Activated CD8-positive, alpha-beta memory T cell treated with anti-CD3 and anti-CD28 coated beads, Interleukin-2, amount 10 ng/mL, durations not matched to agents 7 days and 5 days (primary cell): ENCODE results near the gene NSMCE1. TPM values are rescaled to one million over a fixed set of nuclear protein-coding genes. Genes with fewer than 3 reads are reported as not detected.

Source experiments
- ATAC-seq: fragments of 150-1000 bp; cut with Tn5 transposase; one replicate; pipeline ENCODE4 v1.10.0; 2021; ENCODE audit warnings: moderate library complexity
- CTCF ChIA-PET: fragments of 350-600 bp; sonication (Branson Sonifier 250); formaldehyde crosslinking; loops from one replicate; lab custom pipeline; 2021; ENCODE audit warnings: antibody characterized with exemption; lab: Charles Lee
- DNase-seq: peaks from one replicate; pipeline ENCODE4 v3.0.0-alpha.2; 2020
- H3K27ac Mint-ChIP-seq: one replicate; pipeline ENCODE4 v1.8.0; 2021; ENCODE audit warnings: mild to moderate bottlenecking, mixed read lengths
- H3K27me3 Mint-ChIP-seq: one replicate; pipeline ENCODE4 v1.8.0; 2021; ENCODE audit warnings: mixed read lengths
- H3K36me3 Mint-ChIP-seq: one replicate; pipeline ENCODE4 v1.8.0; 2021; ENCODE audit warnings: mild to moderate bottlenecking, mixed read lengths
- H3K4me1 Mint-ChIP-seq: one replicate; pipeline ENCODE4 v1.8.0; 2021; ENCODE audit warnings: mixed read lengths
- H3K4me3 Mint-ChIP-seq: one replicate; pipeline ENCODE4 v1.8.0; 2021; ENCODE audit warnings: mild to moderate bottlenecking, moderate library complexity, mixed read lengths
- H3K9me3 Mint-ChIP-seq: one replicate; pipeline ENCODE4 v1.8.0; 2022; ENCODE audit warnings: low read depth, mixed read lengths
- total RNA-seq, 2 experiments: library from RNA; stranded (reverse); gene quantifications; one replicate each; pipeline ENCODE4 v1.2.3, GENCODE V29; 2021

Gene NSMCE1, protein sequence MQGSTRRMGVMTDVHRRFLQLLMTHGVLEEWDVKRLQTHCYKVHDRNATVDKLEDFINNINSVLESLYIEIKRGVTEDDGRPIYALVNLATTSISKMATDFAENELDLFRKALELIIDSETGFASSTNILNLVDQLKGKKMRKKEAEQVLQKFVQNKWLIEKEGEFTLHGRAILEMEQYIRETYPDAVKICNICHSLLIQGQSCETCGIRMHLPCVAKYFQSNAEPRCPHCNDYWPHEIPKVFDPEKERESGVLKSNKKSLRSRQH
- total RNA-seq, result 10 to 100 TPM; 75.9 to 94.0 TPM

DNA sequence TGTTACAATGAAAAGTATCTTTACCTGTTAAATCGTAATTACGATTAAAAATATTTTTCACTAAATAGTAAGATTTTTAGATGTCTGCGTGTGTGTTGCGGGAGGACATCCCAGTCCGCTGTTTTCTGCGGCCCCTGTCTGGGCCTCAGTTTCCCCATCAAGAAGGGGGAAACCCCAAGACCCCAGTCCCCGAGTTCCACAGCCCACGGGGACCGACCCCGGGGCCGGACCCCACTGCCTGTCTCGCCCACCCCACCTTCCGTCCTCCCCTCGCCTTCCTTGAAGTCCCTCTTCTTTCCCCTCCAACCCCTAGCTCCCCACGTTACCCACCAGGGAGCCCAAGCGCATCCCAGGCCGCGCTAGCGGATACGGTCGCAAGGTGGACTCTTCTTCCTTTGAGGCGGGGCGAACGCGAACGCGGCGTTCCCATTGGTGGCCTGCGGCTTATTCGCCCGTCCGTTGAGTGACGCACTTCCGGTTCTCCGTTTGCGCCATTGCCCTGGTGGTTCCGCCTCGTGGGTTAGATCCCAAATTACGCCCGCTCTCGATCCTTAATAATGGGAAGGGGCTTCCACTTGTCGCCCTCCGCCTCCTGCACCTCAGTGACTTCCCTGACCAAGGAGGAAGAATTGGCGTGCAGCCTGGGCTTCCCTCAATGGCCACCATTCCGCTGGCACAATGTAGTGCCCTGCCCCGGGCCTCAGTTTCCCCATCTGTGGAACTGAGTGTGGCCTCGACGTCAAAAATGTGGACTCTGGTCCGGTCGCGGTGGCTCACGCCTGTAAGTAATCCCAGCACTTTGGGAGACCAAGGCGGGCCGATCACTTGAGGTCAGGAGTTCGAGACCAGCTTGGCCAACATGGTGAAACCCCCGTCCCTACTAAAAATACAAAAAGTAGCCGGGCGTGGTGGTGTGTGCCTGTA lies at the start of gene NSMCE1:
TSS of gene NSMCE1 (minus strand) at position 397 of the 924 bp plus-strand sequence. CDS start 11,202 bp downstream, outside the sequence.
- H3K4me3 Mint-ChIP-seq, result peak within 1 kb of the TSS; percentile 83
- DNase-seq, result peak; percentile 98
- peak; percentile 100 for ATAC-seq
- peaks cover 33% of the 10 kb centered on the region for H3K36me3 Mint-ChIP-seq
- CTCF ChIA-PET, result interaction anchor here (0.9 to 3.0 kb wide), 9 partner anchors 8 to 87 kb away, joined by 3 to 20 read pairs (median 4); no protein-coding TSS in a partner anchor
- H3K4me1 Mint-ChIP-seq, result peaks cover 72% of the 10 kb centered on the region
- peak within 1 kb of the TSS; percentile 96 for H3K27ac Mint-ChIP-seq
- no peaks in the 10 kb centered on the region for H3K9me3 Mint-ChIP-seq
- H3K27me3 Mint-ChIP-seq, result no peaks in the 10 kb centered on the region

DNA sequence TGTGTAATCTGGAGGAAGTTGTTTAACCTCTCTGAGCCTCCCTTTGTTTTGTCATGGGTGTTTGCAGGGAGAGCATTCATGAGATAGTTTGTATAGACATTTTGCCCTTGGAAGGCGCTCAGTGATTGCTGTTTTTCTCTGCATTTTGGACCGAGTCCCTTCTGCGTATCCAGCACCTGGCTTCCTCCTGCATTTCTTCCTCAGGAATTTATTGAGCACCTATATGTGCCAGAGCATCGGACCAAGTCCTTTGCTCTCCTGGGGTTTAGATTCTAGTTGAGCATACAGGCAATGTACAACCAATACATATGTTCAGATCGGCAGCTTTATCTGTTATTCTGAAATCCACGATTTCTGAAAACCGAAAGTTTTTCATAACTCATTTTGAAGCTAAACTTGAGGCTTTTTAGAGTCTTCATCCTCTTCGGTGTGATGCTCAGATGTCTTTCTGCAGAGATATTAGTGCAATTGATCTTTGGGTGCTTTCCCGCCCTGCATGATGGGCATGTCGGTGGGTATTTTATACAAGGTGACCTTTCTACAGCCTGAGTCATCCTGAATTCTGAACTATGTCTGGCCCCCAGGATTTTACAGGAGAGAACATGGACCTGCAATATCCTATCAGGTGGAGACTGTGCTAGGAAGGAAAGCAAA lies 49.3 kb upstream of the NSMCE1 start:
- ATAC-seq, result no peak

DNA sequence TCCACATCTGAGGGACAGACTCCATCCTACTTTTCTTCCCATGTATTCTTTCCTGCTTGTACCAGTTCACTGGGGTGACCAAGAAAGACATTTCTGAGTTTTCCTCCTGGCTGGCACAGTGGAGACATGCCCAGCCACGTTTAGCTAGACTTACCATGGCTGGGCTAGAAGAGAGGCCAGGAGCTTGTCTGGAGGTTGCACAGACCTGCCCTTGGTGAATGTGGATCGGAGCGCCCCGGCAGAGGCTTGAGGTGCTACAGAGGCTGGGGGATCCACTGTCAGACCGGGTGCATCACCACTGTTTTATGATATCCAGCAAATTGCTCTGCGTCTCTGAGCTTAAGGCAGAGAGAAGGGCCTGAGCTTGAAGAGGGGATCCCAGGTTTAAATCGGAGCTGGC lies 48.7 kb upstream of the NSMCE1 start:
- CTCF ChIA-PET, result interaction anchor here (0.8 to 6.7 kb wide), 15 partner anchors 9 to 143 kb away, joined by 3 to 116 read pairs (median 5); partner anchors contain the start of genes IL21R, KDM8 and NSMCE1
- DNase-seq (no peak), ATAC-seq (no peak)
- H3K27ac Mint-ChIP-seq, result peak overlapping the region; percentile 94
- no peaks in the 10 kb centered on the region for H3K9me3 Mint-ChIP-seq
- peaks cover 72% of the 10 kb centered on the region for H3K4me1 Mint-ChIP-seq
- peak overlapping the region; percentile 94 for H3K4me3 Mint-ChIP-seq
- peaks cover 56% of the 10 kb centered on the region for H3K36me3 Mint-ChIP-seq
- H3K27me3 Mint-ChIP-seq, result no peaks in the 10 kb centered on the region

More for the DNA sequence above, 49.3 kb upstream of the NSMCE1 start:
- no peak for DNase-seq
- Mint-ChIP-seq H3K27ac (peak overlapping the region; percentile 94), H3K4me1 (peaks cover 74% of the 10 kb centered on the region), H3K36me3 (peaks cover 60% of the 10 kb centered on the region), H3K9me3 (no peaks in the 10 kb centered on the region), H3K27me3 (no peaks in the 10 kb centered on the region), H3K4me3 (peak overlapping the region; percentile 94)
- CTCF ChIA-PET, result interaction anchor here (0.9 to 6.7 kb wide), 16 partner anchors 9 to 144 kb away, joined by 3 to 116 read pairs (median 5); partner anchors contain the start of genes IL21R and NSMCE1

DNA sequence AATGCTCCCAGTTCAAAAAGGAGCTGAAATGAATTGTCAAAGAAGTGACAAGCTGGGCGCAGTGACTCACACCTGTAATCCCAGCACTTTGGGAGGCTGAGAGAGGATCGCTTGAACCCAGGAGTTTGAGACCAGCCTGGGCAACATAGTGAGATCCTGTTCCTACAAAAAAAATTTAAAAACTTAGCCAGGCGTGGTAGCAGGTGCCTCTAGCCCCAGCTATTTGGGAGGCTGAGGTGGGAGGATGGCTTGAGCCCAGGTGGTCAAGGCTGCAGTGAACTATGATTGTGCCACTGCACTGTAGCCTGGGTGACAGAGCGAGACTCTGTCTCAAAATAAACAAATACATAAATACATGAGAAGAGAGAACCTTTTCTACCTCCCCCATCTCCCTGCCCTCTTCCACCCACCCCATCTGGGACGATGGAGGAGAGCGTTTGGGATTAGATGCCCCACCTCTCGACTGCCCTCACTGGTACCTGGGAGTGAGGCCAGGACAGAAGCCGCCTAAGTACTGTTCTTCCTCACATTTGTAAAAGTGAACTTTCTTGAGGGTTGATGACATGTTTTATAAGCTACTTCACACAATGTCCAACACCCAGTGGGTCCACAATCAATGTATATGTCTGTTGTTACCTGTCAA lies 47.6 kb upstream of the NSMCE1 start:
- peak overlapping the region; percentile 94 for H3K4me3 Mint-ChIP-seq
- H3K27ac Mint-ChIP-seq, result peak overlapping the region; percentile 94
- no peak for DNase-seq
- peaks cover 62% of the 10 kb centered on the region for H3K4me1 Mint-ChIP-seq
- peaks cover 48% of the 10 kb centered on the region for H3K36me3 Mint-ChIP-seq
- CTCF ChIA-PET, result interaction anchor here (0.6 to 6.7 kb wide), 13 partner anchors 10 to 139 kb away, joined by 3 to 116 read pairs (median 4); partner anchors contain the start of gene KDM8
- ATAC-seq, result no peak
- H3K27me3 Mint-ChIP-seq, result no peaks in the 10 kb centered on the region
- H3K9me3 Mint-ChIP-seq, result no peaks in the 10 kb centered on the region

DNA sequence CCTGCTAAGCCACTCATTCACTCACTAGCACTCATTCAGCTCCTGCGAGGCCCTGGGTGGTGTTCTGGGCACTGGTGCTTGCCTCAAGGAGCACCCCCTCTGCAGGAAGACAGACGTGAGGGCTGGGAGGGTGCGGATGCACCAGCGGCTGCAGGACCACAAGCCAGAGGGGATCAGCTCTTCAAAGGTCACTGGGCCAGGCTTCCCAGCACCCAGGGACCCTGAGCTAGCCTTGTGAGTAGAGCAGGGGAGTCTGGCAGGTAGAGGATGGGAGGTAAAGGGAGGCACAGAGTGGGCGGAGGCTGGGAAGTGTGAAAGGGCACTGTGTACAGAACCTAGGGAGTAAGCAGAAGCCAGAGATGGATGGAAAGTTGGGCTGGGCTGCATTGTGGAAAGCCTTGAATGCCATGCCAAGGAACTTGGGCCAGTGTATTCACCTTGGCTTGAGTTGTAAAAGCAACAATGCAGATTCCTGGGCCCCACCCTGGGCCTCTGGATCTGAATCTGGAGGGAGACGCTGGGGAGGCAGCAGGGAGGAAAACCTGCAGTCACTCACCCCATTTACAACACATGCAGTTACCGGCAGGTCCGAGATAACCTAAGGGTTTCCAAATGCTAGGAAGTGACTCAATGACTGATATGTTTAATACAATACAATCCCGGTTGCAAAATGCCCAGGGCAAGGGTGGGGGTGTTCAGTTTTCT lies 46.9 kb upstream of the NSMCE1 start:
- Mint-ChIP-seq H3K9me3 (no peaks in the 10 kb centered on the region), H3K4me1 (peaks cover 59% of the 10 kb centered on the region), H3K4me3 (peak overlapping the region; percentile 94), H3K27ac (peak overlapping the region; percentile 94), H3K27me3 (no peaks in the 10 kb centered on the region), H3K36me3 (peaks cover 47% of the 10 kb centered on the region)
- CTCF ChIA-PET, result interaction anchor here (0.7 to 6.7 kb wide), 10 partner anchors 11 to 139 kb away, joined by 3 to 116 read pairs (median 4); no protein-coding TSS in a partner anchor
- ATAC-seq (peak; percentile 46), DNase-seq (peak; percentile 87)

DNA sequence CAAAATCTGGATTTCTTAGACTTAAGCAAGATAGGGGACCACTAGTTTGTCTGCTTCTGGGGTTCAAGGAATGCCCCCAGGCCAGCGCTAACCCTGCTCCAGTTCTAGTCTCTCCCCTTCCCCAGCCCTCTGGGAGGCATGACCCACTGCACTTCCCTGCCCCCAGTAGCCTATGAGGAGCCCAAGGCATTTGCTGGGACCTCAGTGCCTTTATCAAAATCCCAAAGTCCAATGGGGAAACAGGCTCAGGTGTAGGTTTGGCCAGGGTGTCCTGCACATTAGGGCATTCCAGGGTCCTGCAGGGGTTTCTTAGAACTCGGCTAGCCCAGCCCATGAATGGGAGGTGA lies 46.4 kb upstream of the NSMCE1 start:
- Mint-ChIP-seq H3K9me3 (no peaks in the 10 kb centered on the region), H3K36me3 (peaks cover 43% of the 10 kb centered on the region), H3K27ac (peak overlapping the region; percentile 94), H3K4me3 (peak overlapping the region; percentile 94), H3K27me3 (no peaks in the 10 kb centered on the region), H3K4me1 (peaks cover 55% of the 10 kb centered on the region)
- ATAC-seq (no peak), DNase-seq (no peak)
- CTCF ChIA-PET, result interaction anchor here (0.7 to 5.6 kb wide), 6 partner anchors 12 to 135 kb away, joined by 3 to 116 read pairs (median 5); no protein-coding TSS in a partner anchor

DNA sequence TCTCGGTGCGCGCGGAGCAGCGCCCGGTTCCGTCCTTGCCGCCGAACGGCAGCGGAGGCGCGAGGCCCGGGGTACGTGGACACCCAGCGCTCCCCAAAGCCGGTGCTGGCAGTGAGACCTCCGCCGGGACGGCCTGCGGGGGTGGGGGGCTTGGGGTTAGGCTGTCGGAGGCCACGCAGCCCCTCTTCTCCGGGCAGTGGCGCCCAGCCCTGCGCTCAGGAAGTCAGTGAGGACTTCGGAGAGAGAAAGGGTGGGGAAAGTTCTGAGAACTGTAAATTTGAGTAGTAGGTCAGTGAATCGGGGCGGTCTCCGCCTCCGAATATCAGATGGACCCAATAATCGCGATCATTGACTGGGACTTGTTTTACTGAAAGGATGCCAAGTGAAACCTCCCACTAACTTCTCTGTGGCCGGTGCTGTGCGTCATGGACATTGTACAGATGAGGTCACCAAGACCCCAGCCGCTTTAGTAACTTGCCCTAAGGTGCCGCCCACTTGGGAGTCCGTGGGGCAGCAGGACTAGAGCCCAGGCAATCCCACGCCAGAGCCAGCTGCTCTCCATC lies 45.7 kb upstream of the NSMCE1 start:
- H3K9me3 Mint-ChIP-seq, result no peaks in the 10 kb centered on the region
- peak; percentile 37 for ATAC-seq
- peak overlapping the region; percentile 94 for H3K4me3 Mint-ChIP-seq
- H3K27me3 Mint-ChIP-seq, result no peaks in the 10 kb centered on the region
- CTCF ChIA-PET, result interaction anchor here (0.8 to 5.6 kb wide), 3 partner anchors 66 to 136 kb away, joined by 3 to 116 read pairs (median 4); no protein-coding TSS in a partner anchor
- DNase-seq, result peak; percentile 85
- H3K27ac Mint-ChIP-seq, result peak overlapping the region; percentile 94
- H3K36me3 Mint-ChIP-seq, result peaks cover 37% of the 10 kb centered on the region
- peaks cover 48% of the 10 kb centered on the region for H3K4me1 Mint-ChIP-seq

DNA sequence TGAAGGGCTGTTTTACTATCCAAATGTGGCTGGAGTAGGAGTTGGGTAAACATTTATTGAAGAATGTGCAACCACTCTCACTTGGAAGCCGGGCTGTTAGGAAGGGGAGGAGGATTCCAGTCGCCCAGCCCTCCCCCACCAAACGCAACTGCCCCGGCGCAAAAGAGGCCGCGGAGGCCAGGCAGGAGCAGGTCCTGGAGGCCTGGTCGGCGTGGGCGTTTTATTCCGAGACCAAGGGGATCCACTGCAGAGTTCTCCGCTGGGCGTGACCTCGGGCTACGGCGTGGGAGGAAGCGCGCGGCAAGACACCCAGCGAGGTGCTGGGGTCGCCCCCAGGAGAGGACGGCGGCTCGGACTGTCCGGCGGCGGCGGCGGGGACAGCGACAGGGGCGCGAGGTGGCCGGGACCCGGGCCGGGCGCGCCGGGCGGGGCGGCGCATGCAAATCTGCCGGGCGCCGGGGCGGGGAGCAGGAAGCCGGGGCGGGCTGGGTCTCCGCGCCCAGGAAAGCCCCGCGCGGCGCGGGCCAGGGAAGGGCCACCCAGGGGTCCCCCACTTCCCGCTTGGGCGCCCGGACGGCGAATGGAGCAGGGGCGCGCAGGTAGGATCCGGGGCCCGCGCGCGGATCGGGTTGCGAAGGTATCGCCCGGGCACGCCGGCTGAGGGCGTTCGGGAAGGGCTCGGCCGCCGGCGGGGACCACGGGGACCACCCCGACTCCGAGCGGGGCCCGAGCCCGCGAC lies 45.0 kb upstream of the NSMCE1 start, which contains the start of gene IL4R:
TSS of gene IL4R (plus strand) at position 553 of the 739 bp plus-strand sequence. CDS start 26,230 bp downstream, outside the sequence.
- DNase-seq, result peak; percentile 69
- CTCF ChIA-PET, result no interaction called here
- peak; percentile 52 for ATAC-seq
- Mint-ChIP-seq H3K4me1 (peaks cover 41% of the 10 kb centered on the region), H3K4me3 (peak within 1 kb of the TSS; percentile 94), H3K27me3 (no peaks in the 10 kb centered on the region), H3K36me3 (peaks cover 33% of the 10 kb centered on the region), H3K9me3 (no peaks in the 10 kb centered on the region), H3K27ac (peak within 1 kb of the TSS; percentile 94)

DNA sequence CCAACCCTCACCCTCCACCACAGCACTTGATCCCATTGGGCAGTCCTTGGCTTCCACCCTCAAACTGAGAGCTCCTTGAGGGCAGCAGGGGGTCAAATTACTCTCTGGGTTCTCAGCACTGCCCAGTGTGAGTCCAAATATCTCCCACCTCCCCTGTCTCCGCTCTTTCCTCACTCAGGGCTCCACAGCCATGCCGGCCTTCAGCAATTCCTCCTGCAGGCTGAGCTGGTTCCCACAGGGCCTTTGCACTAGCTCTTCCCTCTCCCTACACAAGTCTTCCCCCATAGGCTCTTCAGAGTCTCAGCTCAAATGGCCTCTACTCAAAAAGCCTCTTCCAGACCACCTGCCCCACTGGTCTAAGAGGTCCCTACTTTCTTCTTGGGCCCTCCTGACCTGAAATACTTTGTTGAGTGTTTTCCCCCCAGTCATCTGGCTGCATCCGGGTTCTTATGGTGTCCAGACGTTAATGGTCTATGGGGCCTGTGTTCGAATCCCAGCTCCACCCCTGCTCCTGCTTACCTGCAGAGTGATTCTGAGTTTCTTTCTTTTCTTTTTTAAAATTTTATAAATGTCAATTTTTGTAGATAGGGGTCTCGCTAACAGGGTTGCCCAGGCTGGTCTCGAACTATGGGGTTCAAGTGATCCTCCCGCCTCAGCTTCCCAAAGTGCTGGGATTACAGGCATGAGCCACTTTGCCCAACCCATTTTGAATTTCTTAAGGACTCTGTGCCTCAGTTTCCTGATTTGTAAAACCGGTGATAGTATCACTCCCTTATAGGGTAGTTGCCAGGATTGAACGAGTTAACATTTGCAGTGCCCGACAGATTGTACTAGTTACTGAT lies 44.2 kb upstream of the NSMCE1 start:
- H3K27me3 Mint-ChIP-seq, result no peaks in the 10 kb centered on the region
- DNase-seq (no peak), ATAC-seq (no peak)
- H3K4me3 Mint-ChIP-seq, result peak overlapping the region; percentile 94
- H3K9me3 Mint-ChIP-seq, result no peaks in the 10 kb centered on the region
- H3K4me1 Mint-ChIP-seq, result peaks cover 33% of the 10 kb centered on the region
- CTCF ChIA-PET, result no interaction called here
- H3K27ac Mint-ChIP-seq, result peak overlapping the region; percentile 78
- peaks cover 26% of the 10 kb centered on the region for H3K36me3 Mint-ChIP-seq

DNA sequence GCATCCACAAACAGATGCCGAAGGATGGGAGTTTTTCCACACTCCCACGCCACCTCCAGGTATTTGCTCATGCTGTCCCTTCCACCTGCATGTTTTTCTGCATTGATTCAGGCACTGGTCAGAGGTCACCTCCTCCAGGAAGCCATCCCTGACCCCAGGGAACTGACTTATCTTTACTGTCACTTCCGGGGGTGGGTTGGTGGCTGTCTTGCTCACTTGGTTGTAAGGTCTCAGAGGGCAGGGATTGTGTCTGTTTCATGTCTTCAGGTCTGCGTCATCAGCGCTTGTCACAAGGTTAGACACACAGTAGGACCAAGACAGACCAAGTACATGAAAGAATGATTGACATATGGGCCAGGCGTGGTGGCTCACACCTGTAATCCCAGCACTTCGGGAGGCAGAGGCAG lies 43.3 kb upstream of the NSMCE1 start:
- CTCF ChIA-PET, result no interaction called here

More for the DNA sequence above, 43.3 kb upstream of the NSMCE1 start:
- Mint-ChIP-seq H3K27ac (no peak overlapping the region), H3K4me3 (no peak overlapping the region), H3K27me3 (no peaks in the 10 kb centered on the region), H3K4me1 (peaks cover 24% of the 10 kb centered on the region), H3K36me3 (peaks cover 18% of the 10 kb centered on the region), H3K9me3 (no peaks in the 10 kb centered on the region)
- no peak for ATAC-seq
- DNase-seq, result no peak
